SK-N-SH (cell line): ENCODE measurements around the gene ACYP2. TPM values are rescaled to one million over a fixed set of nuclear protein-coding genes. Genes with fewer than 3 reads are reported as not detected.
"Not testable (repeated sequence)": the region's sequence is repeated elsewhere in the genome, so short reads cannot be mapped to it uniquely, and the experiment has no call there.

ENCODE experiments used
- CTCF ChIA-PET: fragments of 300-600, 350-600 bp; formaldehyde crosslinking; extraction: SDS; loops from one replicate; lab custom pipeline; 2021; lab: Yijun Ruan, JAX
- POLR2A ChIA-PET: fragments of 350-600 bp; sonication (Branson Sonifier 250); formaldehyde crosslinking; extraction: SDS; loops from one replicate; lab custom pipeline; 2020; ENCODE audit warnings: antibody characterized with exemption, inconsistent platforms; lab: Yijun Ruan, JAX
- DNase-seq: peaks from one replicate; pipeline ENCODE4 v3.0.0; 2012
- H2AFZ ChIP-seq: fragments of 200-600 bp; sonication (generic); 2 replicates; pipeline ENCODE4 v1.8.1; 2016; ENCODE audit warnings: antibody characterized with exemption, mild to moderate bottlenecking, low read depth
- H3F3A ChIP-seq: fragments of 200-600 bp; sonication (generic); replicated peaks from 2 replicates; pipeline ENCODE3; 2016; ENCODE audit warnings: antibody characterized with exemption, mild to moderate bottlenecking; ENCODE audit not compliant: insufficient read depth
- H3K27ac ChIP-seq, 2 experiments: fragments of 200-500 bp in 1 of 2; fragments of 200-600 bp in 1 of 2; sonication (Bioruptor generic) in 1 of 2; sonication (generic), shearing (Covaris generic) in 1 of 2; 2 replicates each; pipeline versions ENCODE4 v1.5.1 to v1.6.1; 2014 to 2016; ENCODE audit warnings: low read depth in 2 of 2, inconsistent platforms in 1 of 2, low read length in 1 of 2, mild to moderate bottlenecking in 1 of 2, mixed read lengths in 1 of 2
- H3K27me3 ChIP-seq: fragments of 200-600 bp; sonication (generic), shearing (Covaris generic); 2 replicates; pipeline ENCODE4 v1.6.1; 2016; ENCODE audit warnings: mixed run types; ENCODE audit not compliant: insufficient read depth
- H3K36me3 ChIP-seq, 2 experiments: fragments of 200-500 bp in 1 of 2; fragments of 200-600 bp in 1 of 2; sonication (Bioruptor generic) in 1 of 2; sonication (generic) in 1 of 2; replicated peaks in 1 of 2; 2 replicates each; pipeline versions ENCODE3 to v1.5.1; 2014 to 2016; ENCODE audit warnings: low read length in 1 of 2, mild to moderate bottlenecking in 1 of 2; ENCODE audit not compliant: insufficient read depth in 2 of 2, control insufficient read depth in 1 of 2
- H3K4me1 ChIP-seq, 2 experiments: fragments of 200-500 bp in 1 of 2; fragments of 200-600 bp in 1 of 2; sonication (Bioruptor generic) in 1 of 2; sonication (generic), shearing (Covaris generic) in 1 of 2; 2 replicates each; pipeline versions ENCODE4 v1.5.1 to v1.6.1; 2014 to 2016; ENCODE audit warnings: low read depth in 1 of 2, low read length in 1 of 2, mixed run types in 1 of 2; ENCODE audit not compliant: insufficient read depth in 2 of 2, control insufficient read depth in 1 of 2
- H3K4me2 ChIP-seq: fragments of 200-600 bp; sonication (generic), shearing (Covaris generic); 2 replicates; pipeline ENCODE4 v1.6.1; 2017; ENCODE audit warnings: mixed run types
- H3K4me3 ChIP-seq, 2 experiments: fragments of 200-500 bp in 1 of 2; fragments of 200-600 bp in 1 of 2; sonication (Bioruptor generic) in 1 of 2; sonication (generic), shearing (Covaris generic) in 1 of 2; 2 replicates each; pipeline versions ENCODE4 v1.5.1 to v1.8.1; 2014 to 2016; ENCODE audit warnings: low read depth in 2 of 2, inconsistent platforms in 1 of 2, low read length in 1 of 2, mild to moderate bottlenecking in 1 of 2, mixed read lengths in 1 of 2, moderate library complexity in 1 of 2
- H3K79me2 ChIP-seq: fragments of 200-600 bp; sonication (generic); 2 replicates; pipeline ENCODE4 v1.8.1; 2017; ENCODE audit warnings: mild to moderate bottlenecking; ENCODE audit not compliant: insufficient read depth
- H3K9ac ChIP-seq: fragments of 200-600 bp; sonication (generic); 2 replicates; pipeline ENCODE4 v1.6.1; 2017; ENCODE audit warnings: mixed run types
- H3K9me2 ChIP-seq: fragments of 200-600 bp; sonication (generic); 2 replicates; pipeline ENCODE4 v1.6.1; 2017; ENCODE audit warnings: mixed run types
- H3K9me3 ChIP-seq: fragments of 200-600 bp; sonication (generic); 2 replicates; pipeline ENCODE4 v1.6.1; 2017; ENCODE audit warnings: mixed run types, mild to moderate bottlenecking, moderate library complexity
- H4K20me1 ChIP-seq: fragments of 200-600 bp; sonication (generic); 2 replicates; pipeline ENCODE4 v1.6.1; 2017; ENCODE audit warnings: mild to moderate bottlenecking, mixed run types; ENCODE audit not compliant: insufficient read depth
- ELF1 ChIP-seq: IDR thresholded peaks from 2 replicates; pipeline ENCODE4 v1.4.0; 2012
- EP300 ChIP-seq, 2 experiments: IDR thresholded peaks; 2 replicates each; pipeline versions ENCODE4 v1.4.0 to v1.6.1; 2012; ENCODE audit warnings: borderline replicate concordance in 1 of 2, low read depth in 1 of 2, low read length in 1 of 2
- POLR2AphosphoS5 ChIP-seq: IDR thresholded peaks from 2 replicates; pipeline ENCODE4 v1.6.1; 2012; ENCODE audit warnings: low read depth, low read length
- SIN3A ChIP-seq: IDR thresholded peaks from 2 replicates; pipeline ENCODE4 v1.6.1; 2012; ENCODE audit warnings: low read depth, mild to moderate bottlenecking, low read length, moderate library complexity, borderline replicate concordance
- TAF1 ChIP-seq: IDR thresholded peaks from 2 replicates; pipeline ENCODE4 v1.6.1; 2012; ENCODE audit warnings: low read depth, mild to moderate bottlenecking, low read length, moderate library complexity, borderline replicate concordance
- WGBS: methylation state at CpG from one replicate; pipeline ENCODE4 v1.1.6; 2017; ENCODE audit warnings: low lambda C conversion rate; 5-methylcytosine and 5-hydroxymethylcytosine counted together
- polyA plus RNA-seq, 3 experiments: library from polyadenylated mRNA; depleted of rRNA; stranded (reverse); fragments of >200 nt; gene quantifications; 2 replicates each; pipeline ENCODE4 v1.2.3, GENCODE V29; 2012
- TF ChIP-seq, protein P1 (sequence below): fragments of 150-350 bp; IDR thresholded peaks from 2 replicates; pipeline ENCODE4 v1.6.1; 2017; ENCODE audit warnings: antibody characterized with exemption, low read length, low read depth, borderline replicate concordance
- TF ChIP-seq, protein P2 (sequence below): IDR thresholded peaks from 2 replicates; pipeline ENCODE4 v1.4.0; 2012; ENCODE audit warnings: low read depth, borderline replicate concordance
- TF ChIP-seq, protein P3 (sequence below): IDR thresholded peaks from 2 replicates; pipeline ENCODE4; 2012

Gene ACYP2
- polyA plus RNA-seq, 1 of the 3 experiments (the other 2 are of a cell fraction): 8.8 TPM

DNA sequence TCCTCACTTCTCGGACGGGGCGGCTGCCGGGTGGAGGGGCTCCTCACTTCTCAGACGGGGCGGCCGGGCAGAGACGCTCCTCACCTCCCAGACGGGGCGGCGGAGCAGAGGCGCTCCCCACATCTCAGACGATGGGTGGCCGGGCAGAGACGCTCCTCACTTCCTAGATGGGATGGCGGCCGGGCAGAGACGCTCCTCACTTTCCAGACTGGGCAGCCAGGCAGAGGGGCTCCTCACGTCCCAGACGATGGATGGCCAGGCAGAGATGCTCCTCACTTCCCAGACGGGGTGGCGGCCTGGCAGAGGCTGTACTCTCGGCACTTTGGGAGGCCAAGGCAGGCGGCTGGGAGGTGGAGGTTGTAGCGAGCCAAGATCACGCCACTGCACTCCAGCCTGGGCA, 19.3 kb upstream of the ACYP2 start:
- WGBS: 100% methylated on average over 1 of the region's 26 CpGs
- DNase-seq, H3F3A ChIP-seq, H3K36me3 ChIP-seq, H4K20me1 ChIP-seq, POLR2A ChIA-PET, H3K79me2 ChIP-seq, H3K4me3 ChIP-seq, H3K4me1 ChIP-seq, H2AFZ ChIP-seq, H3K9me3 ChIP-seq, H3K27me3 ChIP-seq, H3K27ac ChIP-seq, H3K4me2 ChIP-seq, H3K9ac ChIP-seq, H3K9me2 ChIP-seq: not testable (repeated sequence)
- CTCF ChIA-PET: interaction anchor here (2.4 kb wide), 1 partner anchor 11 kb away, joined by 9 read pairs; no protein-coding TSS in a partner anchor

DNA sequence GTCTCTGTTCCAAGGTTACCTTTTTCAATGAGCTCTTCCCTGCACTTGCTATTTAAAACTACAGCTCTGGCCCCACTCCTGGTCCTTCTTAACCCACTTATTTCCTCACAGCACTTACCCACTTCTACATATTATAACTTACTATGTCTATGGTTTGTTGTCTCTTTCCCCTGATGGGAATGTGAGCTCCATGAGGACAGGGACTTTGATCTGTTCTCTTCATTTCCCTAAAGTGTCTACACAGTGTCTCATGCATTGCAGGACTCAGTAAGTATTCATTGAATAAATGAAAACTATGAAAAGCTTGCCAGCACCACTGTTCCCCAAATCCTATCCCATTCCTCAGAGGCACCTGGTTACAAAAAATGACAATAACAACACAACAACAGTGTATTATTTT, 18.3 kb upstream of the ACYP2 start:
- TF ChIP-seq TAF1: no peak
- TF ChIP-seq, protein P1, sequence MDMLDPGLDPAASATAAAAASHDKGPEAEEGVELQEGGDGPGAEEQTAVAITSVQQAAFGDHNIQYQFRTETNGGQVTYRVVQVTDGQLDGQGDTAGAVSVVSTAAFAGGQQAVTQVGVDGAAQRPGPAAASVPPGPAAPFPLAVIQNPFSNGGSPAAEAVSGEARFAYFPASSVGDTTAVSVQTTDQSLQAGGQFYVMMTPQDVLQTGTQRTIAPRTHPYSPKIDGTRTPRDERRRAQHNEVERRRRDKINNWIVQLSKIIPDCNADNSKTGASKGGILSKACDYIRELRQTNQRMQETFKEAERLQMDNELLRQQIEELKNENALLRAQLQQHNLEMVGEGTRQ: no peak
- TF ChIP-seq, protein P2, sequence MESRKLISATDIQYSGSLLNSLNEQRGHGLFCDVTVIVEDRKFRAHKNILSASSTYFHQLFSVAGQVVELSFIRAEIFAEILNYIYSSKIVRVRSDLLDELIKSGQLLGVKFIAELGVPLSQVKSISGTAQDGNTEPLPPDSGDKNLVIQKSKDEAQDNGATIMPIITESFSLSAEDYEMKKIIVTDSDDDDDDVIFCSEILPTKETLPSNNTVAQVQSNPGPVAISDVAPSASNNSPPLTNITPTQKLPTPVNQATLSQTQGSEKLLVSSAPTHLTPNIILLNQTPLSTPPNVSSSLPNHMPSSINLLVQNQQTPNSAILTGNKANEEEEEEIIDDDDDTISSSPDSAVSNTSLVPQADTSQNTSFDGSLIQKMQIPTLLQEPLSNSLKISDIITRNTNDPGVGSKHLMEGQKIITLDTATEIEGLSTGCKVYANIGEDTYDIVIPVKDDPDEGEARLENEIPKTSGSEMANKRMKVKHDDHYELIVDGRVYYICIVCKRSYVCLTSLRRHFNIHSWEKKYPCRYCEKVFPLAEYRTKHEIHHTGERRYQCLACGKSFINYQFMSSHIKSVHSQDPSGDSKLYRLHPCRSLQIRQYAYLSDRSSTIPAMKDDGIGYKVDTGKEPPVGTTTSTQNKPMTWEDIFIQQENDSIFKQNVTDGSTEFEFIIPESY: no peak
- TF ChIP-seq SIN3A: no peak
- TF ChIP-seq ELF1: no peak
- no peak for TF ChIP-seq EP300 (IDR thresholded peaks at IDR 0.05; ENCODE audit: borderline replicate concordance in 1 of 2, low read depth in 1 of 2, low read length in 1 of 2)
- TF ChIP-seq, protein P3, sequence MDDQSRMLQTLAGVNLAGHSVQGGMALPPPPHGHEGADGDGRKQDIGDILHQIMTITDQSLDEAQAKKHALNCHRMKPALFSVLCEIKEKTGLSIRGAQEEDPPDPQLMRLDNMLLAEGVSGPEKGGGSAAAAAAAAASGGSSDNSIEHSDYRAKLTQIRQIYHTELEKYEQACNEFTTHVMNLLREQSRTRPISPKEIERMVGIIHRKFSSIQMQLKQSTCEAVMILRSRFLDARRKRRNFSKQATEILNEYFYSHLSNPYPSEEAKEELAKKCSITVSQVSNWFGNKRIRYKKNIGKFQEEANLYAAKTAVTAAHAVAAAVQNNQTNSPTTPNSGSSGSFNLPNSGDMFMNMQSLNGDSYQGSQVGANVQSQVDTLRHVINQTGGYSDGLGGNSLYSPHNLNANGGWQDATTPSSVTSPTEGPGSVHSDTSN: no peak
- no peak for TF ChIP-seq POLR2AphosphoS5
- H3K79me2 ChIP-seq: no peaks in the 10 kb centered on the region
- H2AFZ ChIP-seq: no peak overlapping the region
- no peak overlapping the region for H3K4me3 ChIP-seq
- H3K36me3 ChIP-seq: no peaks in the 10 kb centered on the region
- no peak for DNase-seq
- ChIA-PET CTCF (interaction anchor here (1.3 to 2.4 kb wide), 3 partner anchors 10 to 607 kb away, joined by 3 to 9 read pairs (median 3); no protein-coding TSS in a partner anchor), POLR2A (no interaction called here)
- H4K20me1 ChIP-seq: no peaks in the 10 kb centered on the region
- no peaks in the 10 kb centered on the region for H3K9me2 ChIP-seq
- no peaks in the 10 kb centered on the region for H3F3A ChIP-seq
- H3K9me3 ChIP-seq: no peaks in the 10 kb centered on the region; the same call in 1 of the 2 replicates
- no peaks in the 10 kb centered on the region for H3K4me1 ChIP-seq
- no peak overlapping the region for H3K27ac ChIP-seq
- H3K4me2 ChIP-seq: no peak overlapping the region
- H3K9ac ChIP-seq: no peak overlapping the region
- no peaks in the 10 kb centered on the region for H3K27me3 ChIP-seq
